K562 (cell line): ENCODE results near the gene TTYH2. TPM values are rescaled to one million over a fixed set of nuclear protein-coding genes. Genes with fewer than 3 reads are reported as not detected.

Experiments
- MYC ChIP-seq, 2 experiments: fragments of 250-450 bp in 1 of 2; sonication (Bioruptor Pico) in 1 of 2; IDR thresholded peaks; 2 replicates each; pipeline versions ENCODE4 v1.5.1 to v1.6.1; 2012 to 2021; ENCODE audit warnings: low read depth in 2 of 2, borderline replicate concordance in 1 of 2, improper control_type of control experiment in 1 of 2, low read length in 1 of 2, mild to moderate bottlenecking in 1 of 2, moderate library complexity in 1 of 2
- polyA plus RNA-seq, 8 experiments: library from polyadenylated mRNA; depleted of rRNA in 4 of 8; stranded (reverse) in 5 of 8; unstranded in 3 of 8; fragments of >200 nt; fragmentation: Nextera tagmentation in 2 of 8; fragmentation: Illumina TruSeq in 1 of 8; extraction: Ambion mirVana in 2 of 8; extraction: Trizol in 1 of 8; gene quantifications; 2 replicates each; pipeline versions ENCODE4 v1.2.1 to v1.2.3, GENCODE V29; 2011 to 2014; ENCODE audit warnings: inconsistent platforms in 1 of 8, missing spikeins in 1 of 8
- total RNA-seq, 7 experiments: library from RNA; depleted of rRNA in 6 of 7; stranded (reverse); fragments of >200 nt in 6 of 7; fragmentation: Illumina TruSeq in 2 of 7; extraction: Trizol in 2 of 7; gene quantifications; 2 replicates each; pipeline versions ENCODE4 v1.2.1 to v1.2.3, GENCODE V29; 2011 to 2021; ENCODE audit warnings: low replicate concordance in 1 of 7
- TF ChIP-seq, protein P1 (sequence below): fragments of 450-650 bp; IDR thresholded peaks from 2 replicates; pipeline ENCODE4 v1.6.1; 2016; ENCODE audit warnings: mild to moderate bottlenecking, moderate library complexity

The TTYH2 gene
- total and polyA plus RNA-seq, 9 of the 15 experiments (the other 6 are each of a cell fraction or from before 2014, with no cell fraction given): 0.03 to 2.0 (median 0.91) TPM

GRCh38 chr17:74224959-74225725 is 11.8 kb downstream of the TTYH2 start (continued):
- TF ChIP-seq, protein P1, sequence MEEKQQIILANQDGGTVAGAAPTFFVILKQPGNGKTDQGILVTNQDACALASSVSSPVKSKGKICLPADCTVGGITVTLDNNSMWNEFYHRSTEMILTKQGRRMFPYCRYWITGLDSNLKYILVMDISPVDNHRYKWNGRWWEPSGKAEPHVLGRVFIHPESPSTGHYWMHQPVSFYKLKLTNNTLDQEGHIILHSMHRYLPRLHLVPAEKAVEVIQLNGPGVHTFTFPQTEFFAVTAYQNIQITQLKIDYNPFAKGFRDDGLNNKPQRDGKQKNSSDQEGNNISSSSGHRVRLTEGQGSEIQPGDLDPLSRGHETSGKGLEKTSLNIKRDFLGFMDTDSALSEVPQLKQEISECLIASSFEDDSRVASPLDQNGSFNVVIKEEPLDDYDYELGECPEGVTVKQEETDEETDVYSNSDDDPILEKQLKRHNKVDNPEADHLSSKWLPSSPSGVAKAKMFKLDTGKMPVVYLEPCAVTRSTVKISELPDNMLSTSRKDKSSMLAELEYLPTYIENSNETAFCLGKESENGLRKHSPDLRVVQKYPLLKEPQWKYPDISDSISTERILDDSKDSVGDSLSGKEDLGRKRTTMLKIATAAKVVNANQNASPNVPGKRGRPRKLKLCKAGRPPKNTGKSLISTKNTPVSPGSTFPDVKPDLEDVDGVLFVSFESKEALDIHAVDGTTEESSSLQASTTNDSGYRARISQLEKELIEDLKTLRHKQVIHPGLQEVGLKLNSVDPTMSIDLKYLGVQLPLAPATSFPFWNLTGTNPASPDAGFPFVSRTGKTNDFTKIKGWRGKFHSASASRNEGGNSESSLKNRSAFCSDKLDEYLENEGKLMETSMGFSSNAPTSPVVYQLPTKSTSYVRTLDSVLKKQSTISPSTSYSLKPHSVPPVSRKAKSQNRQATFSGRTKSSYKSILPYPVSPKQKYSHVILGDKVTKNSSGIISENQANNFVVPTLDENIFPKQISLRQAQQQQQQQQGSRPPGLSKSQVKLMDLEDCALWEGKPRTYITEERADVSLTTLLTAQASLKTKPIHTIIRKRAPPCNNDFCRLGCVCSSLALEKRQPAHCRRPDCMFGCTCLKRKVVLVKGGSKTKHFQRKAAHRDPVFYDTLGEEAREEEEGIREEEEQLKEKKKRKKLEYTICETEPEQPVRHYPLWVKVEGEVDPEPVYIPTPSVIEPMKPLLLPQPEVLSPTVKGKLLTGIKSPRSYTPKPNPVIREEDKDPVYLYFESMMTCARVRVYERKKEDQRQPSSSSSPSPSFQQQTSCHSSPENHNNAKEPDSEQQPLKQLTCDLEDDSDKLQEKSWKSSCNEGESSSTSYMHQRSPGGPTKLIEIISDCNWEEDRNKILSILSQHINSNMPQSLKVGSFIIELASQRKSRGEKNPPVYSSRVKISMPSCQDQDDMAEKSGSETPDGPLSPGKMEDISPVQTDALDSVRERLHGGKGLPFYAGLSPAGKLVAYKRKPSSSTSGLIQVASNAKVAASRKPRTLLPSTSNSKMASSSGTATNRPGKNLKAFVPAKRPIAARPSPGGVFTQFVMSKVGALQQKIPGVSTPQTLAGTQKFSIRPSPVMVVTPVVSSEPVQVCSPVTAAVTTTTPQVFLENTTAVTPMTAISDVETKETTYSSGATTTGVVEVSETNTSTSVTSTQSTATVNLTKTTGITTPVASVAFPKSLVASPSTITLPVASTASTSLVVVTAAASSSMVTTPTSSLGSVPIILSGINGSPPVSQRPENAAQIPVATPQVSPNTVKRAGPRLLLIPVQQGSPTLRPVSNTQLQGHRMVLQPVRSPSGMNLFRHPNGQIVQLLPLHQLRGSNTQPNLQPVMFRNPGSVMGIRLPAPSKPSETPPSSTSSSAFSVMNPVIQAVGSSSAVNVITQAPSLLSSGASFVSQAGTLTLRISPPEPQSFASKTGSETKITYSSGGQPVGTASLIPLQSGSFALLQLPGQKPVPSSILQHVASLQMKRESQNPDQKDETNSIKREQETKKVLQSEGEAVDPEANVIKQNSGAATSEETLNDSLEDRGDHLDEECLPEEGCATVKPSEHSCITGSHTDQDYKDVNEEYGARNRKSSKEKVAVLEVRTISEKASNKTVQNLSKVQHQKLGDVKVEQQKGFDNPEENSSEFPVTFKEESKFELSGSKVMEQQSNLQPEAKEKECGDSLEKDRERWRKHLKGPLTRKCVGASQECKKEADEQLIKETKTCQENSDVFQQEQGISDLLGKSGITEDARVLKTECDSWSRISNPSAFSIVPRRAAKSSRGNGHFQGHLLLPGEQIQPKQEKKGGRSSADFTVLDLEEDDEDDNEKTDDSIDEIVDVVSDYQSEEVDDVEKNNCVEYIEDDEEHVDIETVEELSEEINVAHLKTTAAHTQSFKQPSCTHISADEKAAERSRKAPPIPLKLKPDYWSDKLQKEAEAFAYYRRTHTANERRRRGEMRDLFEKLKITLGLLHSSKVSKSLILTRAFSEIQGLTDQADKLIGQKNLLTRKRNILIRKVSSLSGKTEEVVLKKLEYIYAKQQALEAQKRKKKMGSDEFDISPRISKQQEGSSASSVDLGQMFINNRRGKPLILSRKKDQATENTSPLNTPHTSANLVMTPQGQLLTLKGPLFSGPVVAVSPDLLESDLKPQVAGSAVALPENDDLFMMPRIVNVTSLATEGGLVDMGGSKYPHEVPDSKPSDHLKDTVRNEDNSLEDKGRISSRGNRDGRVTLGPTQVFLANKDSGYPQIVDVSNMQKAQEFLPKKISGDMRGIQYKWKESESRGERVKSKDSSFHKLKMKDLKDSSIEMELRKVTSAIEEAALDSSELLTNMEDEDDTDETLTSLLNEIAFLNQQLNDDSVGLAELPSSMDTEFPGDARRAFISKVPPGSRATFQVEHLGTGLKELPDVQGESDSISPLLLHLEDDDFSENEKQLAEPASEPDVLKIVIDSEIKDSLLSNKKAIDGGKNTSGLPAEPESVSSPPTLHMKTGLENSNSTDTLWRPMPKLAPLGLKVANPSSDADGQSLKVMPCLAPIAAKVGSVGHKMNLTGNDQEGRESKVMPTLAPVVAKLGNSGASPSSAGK: no peak
- TF ChIP-seq MYC (IDR thresholded peaks at IDR 0.05; ENCODE audit: low read depth, low read length) (no peak), MYC (CRISPR knock-in tag; IDR thresholded peaks at IDR 0.05; ENCODE audit: borderline replicate concordance, low read depth) (no peak)
